Measurements from ENCODE around the gene RIMS3.

DNA sequence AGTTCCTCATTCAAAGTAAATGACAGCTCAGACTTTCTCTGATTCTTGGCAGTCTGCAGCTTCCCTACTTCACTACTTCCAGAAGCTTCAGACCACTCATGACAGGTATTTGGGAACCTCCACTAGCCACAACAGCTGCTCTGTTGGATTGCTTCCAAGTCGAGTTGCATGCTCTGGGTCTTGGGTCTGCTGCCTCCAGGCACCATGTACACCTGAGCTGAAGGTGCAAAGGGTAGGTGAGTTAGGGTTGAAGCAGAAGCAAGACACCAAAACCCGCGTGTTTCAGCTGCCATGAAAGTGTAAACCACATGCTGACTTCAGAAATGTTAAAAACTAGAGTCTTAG, 71.3 kb downstream of the RIMS3 start:
- TF ChIP-seq, protein P1, sequence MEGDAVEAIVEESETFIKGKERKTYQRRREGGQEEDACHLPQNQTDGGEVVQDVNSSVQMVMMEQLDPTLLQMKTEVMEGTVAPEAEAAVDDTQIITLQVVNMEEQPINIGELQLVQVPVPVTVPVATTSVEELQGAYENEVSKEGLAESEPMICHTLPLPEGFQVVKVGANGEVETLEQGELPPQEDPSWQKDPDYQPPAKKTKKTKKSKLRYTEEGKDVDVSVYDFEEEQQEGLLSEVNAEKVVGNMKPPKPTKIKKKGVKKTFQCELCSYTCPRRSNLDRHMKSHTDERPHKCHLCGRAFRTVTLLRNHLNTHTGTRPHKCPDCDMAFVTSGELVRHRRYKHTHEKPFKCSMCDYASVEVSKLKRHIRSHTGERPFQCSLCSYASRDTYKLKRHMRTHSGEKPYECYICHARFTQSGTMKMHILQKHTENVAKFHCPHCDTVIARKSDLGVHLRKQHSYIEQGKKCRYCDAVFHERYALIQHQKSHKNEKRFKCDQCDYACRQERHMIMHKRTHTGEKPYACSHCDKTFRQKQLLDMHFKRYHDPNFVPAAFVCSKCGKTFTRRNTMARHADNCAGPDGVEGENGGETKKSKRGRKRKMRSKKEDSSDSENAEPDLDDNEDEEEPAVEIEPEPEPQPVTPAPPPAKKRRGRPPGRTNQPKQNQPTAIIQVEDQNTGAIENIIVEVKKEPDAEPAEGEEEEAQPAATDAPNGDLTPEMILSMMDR (IDR thresholded peaks at IDR 0.05), result no peak
- no peak for TF ChIP-seq POLR2AphosphoS5 (IDR thresholded peaks at IDR 0.05)
